Measurements from ENCODE around the gene HELQ. TPM values are rescaled to one million over a fixed set of nuclear protein-coding genes. Genes with fewer than 3 reads are reported as not detected.

Gene HELQ
- total and polyA plus RNA-seq, 9 of the 15 experiments (the other 6 are each of a cell fraction or from before 2014, with no cell fraction given): 3.5 to 15.2 (median 11.9) TPM

DNA sequence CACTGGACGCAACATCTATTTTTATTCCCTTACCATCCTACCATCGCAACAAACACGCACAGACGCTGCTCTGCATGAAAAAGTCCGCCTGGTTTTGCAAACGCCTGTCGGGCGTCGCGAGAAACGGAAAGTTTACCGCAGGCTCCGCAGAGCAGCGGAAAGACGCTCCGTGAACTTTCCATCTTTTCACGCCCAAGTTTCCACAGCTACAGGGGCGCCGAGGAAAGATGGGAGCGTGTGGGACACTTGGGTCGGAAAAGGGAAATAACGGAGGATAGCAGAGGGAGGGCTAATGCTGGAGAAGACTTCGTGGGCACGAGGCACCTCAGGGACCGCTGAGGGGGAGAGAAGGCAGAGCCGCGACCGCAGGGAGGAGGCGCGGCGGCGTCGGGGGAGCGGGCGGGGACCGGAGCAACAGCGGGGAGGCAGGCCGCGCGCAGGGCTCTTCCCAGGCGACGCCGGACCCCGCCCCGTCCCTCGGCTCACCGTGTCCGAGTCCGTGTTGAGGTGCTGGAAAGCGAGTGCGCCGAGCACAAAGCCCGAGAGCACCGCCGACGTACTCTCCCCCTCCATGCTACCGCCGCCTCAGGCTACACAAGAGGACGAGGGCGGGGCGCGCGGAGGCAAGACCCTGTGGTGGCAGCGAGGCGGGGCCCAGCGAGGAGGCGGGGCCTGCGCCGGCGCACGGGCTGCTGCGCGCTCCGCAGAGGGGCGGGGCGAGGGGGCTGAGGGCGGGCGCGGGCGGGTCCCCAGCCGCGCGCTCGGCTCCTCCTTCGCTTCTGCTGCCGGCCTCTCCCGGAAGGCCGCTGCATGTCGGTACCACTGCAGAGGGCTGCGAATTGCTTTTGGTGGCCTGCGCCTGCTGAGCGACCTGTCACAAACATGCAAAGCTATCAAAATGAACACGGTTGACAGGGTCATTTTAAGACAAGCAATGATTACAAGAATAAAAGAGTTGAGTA is 29.2 kb upstream of the HELQ start, which contains the start of gene ABRAXAS1 (continued):
- no peak for TF ChIP-seq NFYB (IDR thresholded peaks at IDR 0.05; ENCODE audit: extremely low read depth, insufficient read length)
- TF ChIP-seq RBM22 (IDR thresholded peaks at IDR 0.05; ENCODE audit: low read depth, low read length, poor library complexity, severe bottlenecking): peak; percentile 59
- no peak for TF ChIP-seq CBX3 (IDR thresholded peaks at IDR 0.05; ENCODE audit: borderline replicate concordance in 1 of 2, low read length in 2 of 2)
- no peak for TF ChIP-seq ZNF764 (CRISPR knock-in tag; IDR thresholded peaks at IDR 0.05; ENCODE audit: low read depth)
- TF ChIP-seq, protein P1, sequence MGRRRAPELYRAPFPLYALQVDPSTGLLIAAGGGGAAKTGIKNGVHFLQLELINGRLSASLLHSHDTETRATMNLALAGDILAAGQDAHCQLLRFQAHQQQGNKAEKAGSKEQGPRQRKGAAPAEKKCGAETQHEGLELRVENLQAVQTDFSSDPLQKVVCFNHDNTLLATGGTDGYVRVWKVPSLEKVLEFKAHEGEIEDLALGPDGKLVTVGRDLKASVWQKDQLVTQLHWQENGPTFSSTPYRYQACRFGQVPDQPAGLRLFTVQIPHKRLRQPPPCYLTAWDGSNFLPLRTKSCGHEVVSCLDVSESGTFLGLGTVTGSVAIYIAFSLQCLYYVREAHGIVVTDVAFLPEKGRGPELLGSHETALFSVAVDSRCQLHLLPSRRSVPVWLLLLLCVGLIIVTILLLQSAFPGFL (CRISPR knock-in tag; IDR thresholded peaks at IDR 0.05): no peak
- TF ChIP-seq, protein P2, sequence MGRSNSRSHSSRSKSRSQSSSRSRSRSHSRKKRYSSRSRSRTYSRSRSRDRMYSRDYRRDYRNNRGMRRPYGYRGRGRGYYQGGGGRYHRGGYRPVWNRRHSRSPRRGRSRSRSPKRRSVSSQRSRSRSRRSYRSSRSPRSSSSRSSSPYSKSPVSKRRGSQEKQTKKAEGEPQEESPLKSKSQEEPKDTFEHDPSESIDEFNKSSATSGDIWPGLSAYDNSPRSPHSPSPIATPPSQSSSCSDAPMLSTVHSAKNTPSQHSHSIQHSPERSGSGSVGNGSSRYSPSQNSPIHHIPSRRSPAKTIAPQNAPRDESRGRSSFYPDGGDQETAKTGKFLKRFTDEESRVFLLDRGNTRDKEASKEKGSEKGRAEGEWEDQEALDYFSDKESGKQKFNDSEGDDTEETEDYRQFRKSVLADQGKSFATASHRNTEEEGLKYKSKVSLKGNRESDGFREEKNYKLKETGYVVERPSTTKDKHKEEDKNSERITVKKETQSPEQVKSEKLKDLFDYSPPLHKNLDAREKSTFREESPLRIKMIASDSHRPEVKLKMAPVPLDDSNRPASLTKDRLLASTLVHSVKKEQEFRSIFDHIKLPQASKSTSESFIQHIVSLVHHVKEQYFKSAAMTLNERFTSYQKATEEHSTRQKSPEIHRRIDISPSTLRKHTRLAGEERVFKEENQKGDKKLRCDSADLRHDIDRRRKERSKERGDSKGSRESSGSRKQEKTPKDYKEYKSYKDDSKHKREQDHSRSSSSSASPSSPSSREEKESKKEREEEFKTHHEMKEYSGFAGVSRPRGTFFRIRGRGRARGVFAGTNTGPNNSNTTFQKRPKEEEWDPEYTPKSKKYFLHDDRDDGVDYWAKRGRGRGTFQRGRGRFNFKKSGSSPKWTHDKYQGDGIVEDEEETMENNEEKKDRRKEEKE (IDR thresholded peaks at IDR 0.05; ENCODE audit: borderline replicate concordance in 1 of 2, control insufficient read depth in 1 of 2, low read depth in 2 of 2, low read length in 1 of 2): no peak
- no peak for TF ChIP-seq EZH2 (IDR thresholded peaks at IDR 0.05; ENCODE audit: borderline replicate concordance, low read depth, low read length)
- peak; percentile 38; the same call in 1 of the 2 replicates for TF ChIP-seq GABPA (tag; conservative IDR thresholded peaks at IDR 0.05; ENCODE audit: low read depth)
- TF ChIP-seq ZNF124 (CRISPR knock-in tag; IDR thresholded peaks at IDR 0.05): no peak
- TF ChIP-seq NCOA1 (IDR thresholded peaks at IDR 0.05; ENCODE audit: low read depth): no peak
- TF ChIP-seq ETV6 (IDR thresholded peaks at IDR 0.05; ENCODE audit: borderline replicate concordance in 1 of 2, low read depth in 2 of 2, low read length in 1 of 2): no peak
- TF ChIP-seq ETV6 (CRISPR knock-in tag; IDR thresholded peaks at IDR 0.05; ENCODE audit: borderline replicate concordance): 0 out of 2 replicates have a peak, but pooled peaks have one; percentile 51
- TF ChIP-seq ZNF561 (CRISPR knock-in tag; conservative IDR thresholded peaks at IDR 0.05): no peak
- no peak; the same call in 1 of the 2 replicates for TF ChIP-seq MYNN (IDR thresholded peaks at IDR 0.05)
- no peak for TF ChIP-seq MYNN (CRISPR knock-in tag; IDR thresholded peaks at IDR 0.05)
- peak; percentile 58; the same call in 1 of the 2 replicates for TF ChIP-seq SMAD4 (CRISPR knock-in tag; conservative IDR thresholded peaks at IDR 0.05)
- TF ChIP-seq, protein P3, sequence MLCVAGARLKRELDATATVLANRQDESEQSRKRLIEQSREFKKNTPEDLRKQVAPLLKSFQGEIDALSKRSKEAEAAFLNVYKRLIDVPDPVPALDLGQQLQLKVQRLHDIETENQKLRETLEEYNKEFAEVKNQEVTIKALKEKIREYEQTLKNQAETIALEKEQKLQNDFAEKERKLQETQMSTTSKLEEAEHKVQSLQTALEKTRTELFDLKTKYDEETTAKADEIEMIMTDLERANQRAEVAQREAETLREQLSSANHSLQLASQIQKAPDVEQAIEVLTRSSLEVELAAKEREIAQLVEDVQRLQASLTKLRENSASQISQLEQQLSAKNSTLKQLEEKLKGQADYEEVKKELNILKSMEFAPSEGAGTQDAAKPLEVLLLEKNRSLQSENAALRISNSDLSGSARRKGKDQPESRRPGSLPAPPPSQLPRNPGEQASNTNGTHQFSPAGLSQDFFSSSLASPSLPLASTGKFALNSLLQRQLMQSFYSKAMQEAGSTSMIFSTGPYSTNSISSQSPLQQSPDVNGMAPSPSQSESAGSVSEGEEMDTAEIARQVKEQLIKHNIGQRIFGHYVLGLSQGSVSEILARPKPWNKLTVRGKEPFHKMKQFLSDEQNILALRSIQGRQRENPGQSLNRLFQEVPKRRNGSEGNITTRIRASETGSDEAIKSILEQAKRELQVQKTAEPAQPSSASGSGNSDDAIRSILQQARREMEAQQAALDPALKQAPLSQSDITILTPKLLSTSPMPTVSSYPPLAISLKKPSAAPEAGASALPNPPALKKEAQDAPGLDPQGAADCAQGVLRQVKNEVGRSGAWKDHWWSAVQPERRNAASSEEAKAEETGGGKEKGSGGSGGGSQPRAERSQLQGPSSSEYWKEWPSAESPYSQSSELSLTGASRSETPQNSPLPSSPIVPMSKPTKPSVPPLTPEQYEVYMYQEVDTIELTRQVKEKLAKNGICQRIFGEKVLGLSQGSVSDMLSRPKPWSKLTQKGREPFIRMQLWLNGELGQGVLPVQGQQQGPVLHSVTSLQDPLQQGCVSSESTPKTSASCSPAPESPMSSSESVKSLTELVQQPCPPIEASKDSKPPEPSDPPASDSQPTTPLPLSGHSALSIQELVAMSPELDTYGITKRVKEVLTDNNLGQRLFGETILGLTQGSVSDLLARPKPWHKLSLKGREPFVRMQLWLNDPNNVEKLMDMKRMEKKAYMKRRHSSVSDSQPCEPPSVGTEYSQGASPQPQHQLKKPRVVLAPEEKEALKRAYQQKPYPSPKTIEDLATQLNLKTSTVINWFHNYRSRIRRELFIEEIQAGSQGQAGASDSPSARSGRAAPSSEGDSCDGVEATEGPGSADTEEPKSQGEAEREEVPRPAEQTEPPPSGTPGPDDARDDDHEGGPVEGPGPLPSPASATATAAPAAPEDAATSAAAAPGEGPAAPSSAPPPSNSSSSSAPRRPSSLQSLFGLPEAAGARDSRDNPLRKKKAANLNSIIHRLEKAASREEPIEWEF (CRISPR knock-in tag; IDR thresholded peaks at IDR 0.05): no peak

Data from K562 (cell line).